IPS DF 19.7 (cell line): ENCODE measurements around the gene RHOT1.
"Not testable (repeated sequence)": the region's sequence is repeated elsewhere in the genome, so short reads cannot be mapped to it uniquely, and the experiment has no call there.

ENCODE experiments used
- DNase-seq: peaks from one replicate; pipeline ENCODE4 v3.0.0-alpha.2; 2013; ENCODE audit warnings: low read depth, low spot score

RHOT1 gene

DNA sequence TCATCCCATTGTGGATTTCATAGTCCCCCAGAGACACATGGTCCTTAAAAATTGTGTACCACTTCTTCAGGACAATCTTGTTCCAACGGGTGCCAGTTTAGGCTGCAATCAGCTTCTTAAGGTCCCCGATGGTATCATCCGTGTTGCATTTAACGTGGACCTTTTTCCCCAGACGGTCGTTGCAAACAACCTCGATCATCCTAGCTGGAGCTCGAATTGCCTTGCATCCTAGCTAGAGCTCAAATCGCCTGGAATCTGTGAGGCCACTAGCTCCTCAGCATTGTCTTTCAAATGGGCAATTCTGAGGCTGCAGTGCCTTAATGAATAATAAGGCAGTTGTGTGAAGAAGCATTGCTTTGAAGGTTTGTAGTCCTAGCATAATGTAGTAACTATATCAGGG lies 85.6 kb downstream of the RHOT1 start:
- peak; percentile 69 for DNase-seq

- DNase-seq = no peak
These were observed 93.3 kb downstream of the RHOT1 start for GRCh38 chr17:32235588-32235987.

GRCh38 chr17:32239456-32239855 lies 97.2 kb downstream of the RHOT1 start:
- DNase-seq = no peak

- no peak for DNase-seq
These were observed 98.4 kb downstream of the RHOT1 start for GRCh38 chr17:32240750-32241149.

DNA sequence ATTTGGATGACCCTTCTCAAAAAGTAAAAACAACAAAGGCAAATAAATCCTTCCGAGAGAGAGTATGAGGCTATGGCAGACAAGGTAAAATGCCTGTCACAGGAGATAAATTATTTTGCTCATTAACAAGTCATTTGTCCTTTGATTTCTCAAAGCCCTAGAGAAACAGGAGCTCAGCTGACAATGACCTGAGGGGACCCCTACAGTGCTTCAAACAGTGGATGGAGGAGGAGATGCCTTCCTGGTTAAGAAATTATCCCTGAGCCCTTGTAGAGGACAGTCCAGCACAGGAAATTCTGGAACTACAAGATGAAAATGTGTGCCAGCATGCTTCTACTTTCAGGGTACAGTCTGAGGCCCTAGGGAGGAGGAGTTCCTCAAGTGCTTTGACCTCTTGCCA lies 99.3 kb downstream of the RHOT1 start:
- no peak for DNase-seq

DNA sequence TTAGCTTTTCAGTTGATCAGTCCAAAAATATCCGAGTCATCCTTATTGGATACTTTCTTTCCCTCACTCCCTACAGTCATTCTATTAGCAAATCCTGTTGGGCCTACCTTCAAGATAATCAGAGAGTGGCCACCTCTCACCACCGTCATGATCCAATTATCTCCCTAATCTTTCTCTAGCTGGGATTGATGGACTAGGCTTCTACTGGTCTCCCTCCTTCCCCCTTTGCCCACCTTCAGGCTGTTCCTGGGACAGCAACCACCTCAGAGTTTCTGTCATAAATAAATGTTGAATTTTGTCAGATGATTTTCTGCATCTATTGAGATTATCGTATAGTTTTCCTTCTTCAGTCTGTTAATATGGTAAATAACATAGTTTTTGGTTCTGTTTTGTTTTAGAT lies 107.2 kb downstream of the RHOT1 start:
- no peak for DNase-seq

DNA sequence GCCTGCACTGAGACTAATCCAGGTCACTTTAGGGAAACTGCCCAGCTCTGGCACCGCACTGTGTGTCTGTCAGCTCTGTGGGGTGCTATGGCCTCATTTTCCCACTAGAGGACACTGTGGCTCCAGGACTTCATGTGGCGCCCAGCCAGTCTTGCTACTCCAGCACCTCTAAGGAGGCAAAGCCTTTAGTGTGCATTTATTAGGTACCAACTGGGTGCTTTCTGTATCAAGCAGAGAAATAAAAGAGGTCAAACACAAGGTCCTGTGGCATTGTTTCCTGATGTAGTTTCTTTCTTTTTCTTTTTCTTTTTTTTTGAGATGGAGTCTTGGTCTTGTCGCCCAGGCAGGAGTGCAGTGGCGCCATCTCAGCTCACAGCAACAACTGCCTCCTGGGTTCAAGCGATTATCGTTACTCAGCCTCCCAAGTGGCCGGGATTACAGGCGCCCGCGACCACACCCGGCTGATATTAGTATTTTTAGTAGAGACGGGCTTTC lies 110.9 kb downstream of the RHOT1 start:
- no peak for DNase-seq

DNA sequence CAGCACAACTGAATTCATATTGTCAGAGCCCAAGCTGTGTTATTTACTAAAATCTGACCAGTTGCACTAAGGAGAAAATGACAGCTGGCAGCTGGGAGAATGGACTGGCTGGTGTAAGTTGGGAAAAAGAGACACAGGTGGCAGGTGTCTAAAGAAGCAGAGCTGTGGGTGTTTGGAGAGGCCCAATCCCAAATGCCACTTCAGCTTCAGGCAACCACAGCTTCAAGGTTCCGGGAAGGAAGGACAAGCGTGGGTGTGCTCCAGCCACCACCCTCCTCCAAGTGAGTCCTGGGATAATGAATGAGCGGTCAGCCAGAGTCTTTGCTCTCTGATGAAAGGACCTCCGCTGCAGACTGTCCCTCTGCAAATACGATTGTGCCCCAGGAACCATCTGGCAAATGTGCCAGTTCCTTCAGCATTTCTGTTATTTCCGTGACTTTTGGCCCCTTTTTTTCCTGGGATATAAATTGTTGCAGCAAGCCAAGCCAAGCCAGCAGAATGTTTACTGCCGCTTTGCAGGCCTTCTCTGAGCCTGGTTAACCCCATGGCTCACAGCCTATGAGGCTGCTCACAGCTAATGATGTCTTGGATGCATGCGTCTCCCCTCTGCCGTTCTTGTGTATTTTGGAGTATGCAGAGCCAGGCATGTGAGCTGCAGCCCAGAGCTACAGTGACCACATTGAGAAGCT lies 113.9 kb downstream of the RHOT1 start:
- no peak for DNase-seq

GRCh38 chr17:32256701-32257019 lies 114.4 kb downstream of the RHOT1 start:
- DNase-seq = no peak

DNA sequence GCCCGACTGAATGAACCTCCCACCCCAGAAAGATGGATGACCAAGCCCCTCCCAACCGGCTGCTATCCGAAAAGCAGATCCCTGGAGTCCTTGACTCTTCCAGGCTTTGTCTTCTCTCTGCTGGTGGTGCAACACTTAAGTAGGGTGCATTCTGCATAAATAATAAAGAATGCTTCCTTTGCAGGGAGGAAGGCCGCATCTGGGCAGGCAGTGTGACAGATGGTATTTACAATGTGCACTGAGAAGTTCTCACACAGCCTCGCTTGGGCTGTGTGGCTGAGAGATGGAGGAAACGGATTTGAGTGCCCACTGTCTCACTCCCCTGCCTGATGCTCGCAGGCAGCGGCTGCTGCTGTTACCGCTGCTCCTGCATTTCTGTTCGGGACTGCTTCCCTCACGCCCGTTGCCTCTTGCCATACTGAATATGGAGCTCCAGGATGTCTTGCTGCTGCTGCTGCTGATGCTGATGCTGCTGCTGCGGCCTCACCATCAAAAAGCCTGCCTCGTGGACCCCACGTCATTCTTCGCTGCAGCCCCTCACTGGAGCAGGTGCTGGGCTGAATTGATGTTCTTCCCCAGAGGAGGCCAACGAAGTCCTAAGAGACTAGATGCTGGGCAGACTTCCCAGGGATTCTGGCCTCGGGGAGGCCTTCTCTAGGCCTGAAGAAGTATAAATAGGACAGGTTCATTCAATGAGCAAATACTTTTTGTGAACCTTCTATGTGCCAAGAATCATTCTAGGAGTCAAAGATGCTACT lies 116.3 kb downstream of the RHOT1 start:
- DNase-seq = no peak

- no peak for DNase-seq
These were observed 117.3 kb downstream of the RHOT1 start for GRCh38 chr17:32259586-32259985.

DNA sequence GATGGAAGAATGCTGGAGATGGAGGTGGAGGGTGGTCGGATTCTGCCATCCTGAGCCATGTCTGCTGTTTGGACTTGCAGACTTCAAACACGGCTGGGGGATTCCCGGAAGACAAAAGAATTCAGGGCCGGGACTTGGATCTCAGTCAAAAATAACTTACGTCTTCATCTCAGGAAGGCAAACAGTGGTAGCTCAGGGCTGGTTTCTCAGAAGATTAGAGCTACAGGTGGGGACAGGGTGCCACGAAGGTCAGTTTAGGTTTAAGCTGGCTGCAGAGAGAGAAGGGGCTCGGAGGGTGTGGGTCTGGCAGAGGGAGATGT lies 119.1 kb downstream of the RHOT1 start:
- no peak for DNase-seq

- DNase-seq = no peak
These were observed 119.7 kb downstream of the RHOT1 start for GRCh38 chr17:32261936-32262510.

- not testable (repeated sequence) for DNase-seq
These were observed 121.2 kb downstream of the RHOT1 start for GRCh38 chr17:32263515-32263914.

DNA sequence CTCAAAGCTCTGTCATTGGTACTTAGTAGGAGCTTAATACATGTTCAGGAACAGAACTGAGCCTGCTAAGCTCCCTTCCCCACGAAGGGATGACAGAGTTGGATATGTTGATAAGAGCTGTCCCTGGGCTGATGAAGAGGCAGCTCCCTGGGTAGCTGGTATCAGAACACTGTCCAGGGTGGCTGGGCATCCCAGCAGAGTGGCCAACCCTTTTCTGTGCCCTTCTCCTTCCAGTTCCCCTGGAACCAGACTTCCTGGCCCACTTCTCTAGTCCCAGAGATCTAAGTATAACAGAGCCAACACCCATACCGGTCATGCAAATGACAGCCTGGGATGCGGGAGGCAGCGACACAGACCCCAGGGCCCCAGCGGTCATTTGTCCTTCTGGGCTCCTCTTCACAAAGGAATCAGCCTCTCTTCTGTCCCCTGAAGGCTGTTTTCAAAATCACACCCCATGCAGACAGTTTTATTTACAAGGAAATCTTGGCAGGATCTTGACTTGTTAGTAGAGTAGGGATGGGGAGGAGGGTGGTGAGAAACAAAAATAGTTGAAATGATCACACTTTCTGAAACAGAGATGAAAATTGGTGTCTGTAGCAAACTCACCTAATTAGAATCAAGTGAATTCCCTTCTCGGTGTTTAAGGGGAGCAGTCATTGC lies 122.0 kb downstream of the RHOT1 start:
- no peak for DNase-seq

GRCh38 chr17:32264823-32265191 lies 122.5 kb downstream of the RHOT1 start:
- DNase-seq = no peak

GRCh38 chr17:32265192-32265923 lies 123.1 kb downstream of the RHOT1 start, which contains the start of gene RHBDL3:
RHBDL3 (plus strand) TSS chr17:32265832; CDS start chr17:32266190, 358 bp downstream.
- DNase-seq = no peak

DNA sequence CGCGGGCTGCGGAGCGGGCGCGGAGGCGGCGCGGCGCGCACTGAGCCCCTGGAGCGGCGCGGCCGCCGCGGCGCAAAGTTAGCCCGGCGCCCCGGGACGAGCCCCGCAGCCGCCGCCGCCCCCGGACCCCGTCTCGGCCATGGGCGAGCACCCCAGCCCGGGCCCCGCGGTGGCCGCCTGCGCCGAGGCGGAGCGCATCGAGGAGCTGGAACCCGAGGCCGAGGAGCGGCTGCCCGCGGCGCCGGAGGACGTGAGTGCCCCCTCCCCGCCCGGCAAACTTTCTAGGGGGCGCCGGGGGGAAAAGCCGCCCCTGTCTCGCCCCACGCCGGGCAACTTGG lies 123.7 kb downstream of the RHOT1 start:
- DNase-seq = no peak

- DNase-seq = no peak
These were observed 124.3 kb downstream of the RHOT1 start for GRCh38 chr17:32266389-32267301.

- no peak for DNase-seq
These were observed 125.4 kb downstream of the RHOT1 start for GRCh38 chr17:32267690-32268205.
